Panc1 (cell line): ENCODE data around the gene SMURF1. TPM values are rescaled to one million over a fixed set of nuclear protein-coding genes. Genes with fewer than 3 reads are reported as not detected.

Experiments used
- ATAC-seq: fragments of 200-7000 bp; cut with Tn5 transposase; 2 replicates; pipeline ENCODE4 v1.9.1; 2020; ENCODE audit warnings: mild to moderate bottlenecking, moderate library complexity
- BruUV-seq: library from RNA; stranded (reverse); fragments of 400-500 nt; replicated peaks from 2 replicates; lab custom pipeline; 2021; lab: Mats Ljungman, UMichigan
- CTCF ChIA-PET: fragments of 300-600 bp; sonication (Branson Sonifier 250); formaldehyde crosslinking; loops from one replicate; lab custom pipeline; 2022; ENCODE audit warnings: antibody characterized with exemption; lab: Charles Lee
- POLR2A ChIA-PET: fragments of 300-600 bp; sonication (Branson Sonifier 250); formaldehyde crosslinking; loops from one replicate; lab custom pipeline; 2022; ENCODE audit warnings: antibody characterized with exemption; lab: Charles Lee
- DNase-seq: peaks from one replicate; pipeline ENCODE4 v3.0.0-alpha.2; 2010; ENCODE audit warnings: low read depth, low spot score
- H3K27ac ChIP-seq: 2 replicates; pipeline ENCODE4 v1.5.1; 2011; ENCODE audit warnings: mild to moderate bottlenecking, low read length, inconsistent platforms
- H3K27me3 ChIP-seq: fragments of 200-500 bp; sonication (Bioruptor generic); 2 replicates; pipeline ENCODE4 v1.6.0; 2014; ENCODE audit warnings: low read length, inconsistent platforms; ENCODE audit not compliant: control insufficient read depth, insufficient read depth
- H3K36me3 ChIP-seq: fragments of 200-500 bp; sonication (Bioruptor generic); 2 replicates; pipeline ENCODE4 v1.5.1; 2014; ENCODE audit warnings: inconsistent platforms, mild to moderate bottlenecking, low read length, moderate library complexity; ENCODE audit not compliant: control insufficient read depth, insufficient read depth
- H3K4me1 ChIP-seq: 2 replicates; pipeline ENCODE4 v1.5.1; 2011; ENCODE audit warnings: inconsistent platforms, mild to moderate bottlenecking, low read length, moderate library complexity; ENCODE audit not compliant: control insufficient read depth, insufficient read depth
- H3K4me3 ChIP-seq, 2 experiments: 2 replicates each; pipeline ENCODE4 v1.5.1; 2011 to 2012; ENCODE audit warnings: low read depth in 2 of 2, low read length in 2 of 2, mild to moderate bottlenecking in 2 of 2, inconsistent platforms in 1 of 2, moderate library complexity in 1 of 2
- H3K9me3 ChIP-seq: fragments of 200-500 bp; sonication (Bioruptor generic); 2 replicates; pipeline ENCODE4 v1.5.1; 2014; ENCODE audit warnings: low read depth, mild to moderate bottlenecking, inconsistent platforms, low read length, moderate library complexity; ENCODE audit not compliant: control insufficient read depth, insufficient read depth
- CTCF ChIP-seq: fragments of 450-650 bp; IDR thresholded peaks from 2 replicates; pipeline ENCODE4 v1.5.1; 2017; ENCODE audit warnings: mild to moderate bottlenecking
- POLR2AphosphoS5 ChIP-seq: IDR thresholded peaks from 2 replicates; pipeline ENCODE4 v1.6.1; 2012; ENCODE audit warnings: mild to moderate bottlenecking, low read depth, low read length, moderate library complexity
- REST ChIP-seq, 2 experiments: IDR thresholded peaks; 2 replicates each; pipeline ENCODE4 v1.6.1; 2011 to 2012; ENCODE audit warnings: low read depth in 2 of 2, control low read depth in 1 of 2, low read length in 1 of 2, mild to moderate bottlenecking in 1 of 2, moderate library complexity in 1 of 2; ENCODE audit not compliant: insufficient read depth in 1 of 2
- SIN3A ChIP-seq: IDR thresholded peaks from 2 replicates; pipeline ENCODE4 v1.6.1; 2012; ENCODE audit warnings: low read depth, mild to moderate bottlenecking, low read length, moderate library complexity, borderline replicate concordance; ENCODE audit not compliant: insufficient read depth
- TCF7L2 ChIP-seq: IDR thresholded peaks from 2 replicates; pipeline ENCODE4 v1.6.1; 2011; ENCODE audit warnings: mild to moderate bottlenecking, low read depth, low read length, inconsistent platforms
- in situ Hi-C: cut with HindIII; loops from 2 replicates; pipeline ENCODE4 v1.10.0; 2016; ENCODE audit warnings: low sequenced_read_pairs, low pct_unique_long_range_greater_than_20kb
- intact Hi-C: fragments of 100-400 bp; cut with micrococcal nuclease; formaldehyde crosslinking; loops from one replicate; pipeline ENCODE4 v1.10.0; 2022; ENCODE audit not compliant: unreplicated experiment
- total RNA-seq: library from RNA; stranded (reverse); gene quantifications from one replicate; pipeline ENCODE4 v1.2.1, GENCODE V29; 2021; ENCODE audit not compliant: unreplicated experiment

SMURF1 gene
- total RNA-seq, 1 experiment from 2014 or later: 47.0 TPM

DNA sequence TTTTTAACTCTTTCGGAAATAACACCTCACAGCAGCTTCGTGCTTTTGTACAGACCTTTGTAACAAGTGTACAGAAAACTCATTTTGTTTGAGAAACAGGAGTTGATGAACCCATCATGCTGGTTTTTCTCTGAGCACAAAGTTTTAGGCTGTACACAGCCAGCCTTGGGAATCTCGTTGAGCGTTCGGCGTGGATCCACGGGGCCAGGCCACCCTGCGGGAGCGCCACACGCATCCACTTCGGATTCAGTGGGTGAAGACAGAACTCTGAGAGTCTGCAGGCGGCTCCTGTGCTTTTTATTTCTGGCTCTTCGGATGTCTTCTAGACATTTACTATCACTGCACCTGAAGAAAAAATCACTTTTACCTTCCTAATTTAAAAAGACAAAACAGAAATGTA, 131.2 kb downstream of the SMURF1 start:
- CTCF ChIA-PET: no interaction called here
- Histone ChIP-seq H3K27ac (no peak overlapping the region), H3K9me3 (no peaks in the 10 kb centered on the region), H3K4me1 (no peaks in the 10 kb centered on the region), H3K4me3 (no peak overlapping the region), H3K27me3 (no peaks in the 10 kb centered on the region), H3K36me3 (peaks cover 5% of the 10 kb centered on the region)
- DNase-seq (no peak), ATAC-seq (no peak)
- POLR2A ChIA-PET: no interaction called here
- BruUV-seq: TSS peak; percentile 63
- in situ Hi-C loops (no loop called here), intact Hi-C loops (no loop called here)
- TF ChIP-seq CTCF: no peak
- no peak for TF ChIP-seq POLR2AphosphoS5
- no peak for TF ChIP-seq REST (IDR thresholded peaks at IDR 0.05; ENCODE audit: insufficient read depth in 1 of 2, low read depth in 2 of 2, low read length in 1 of 2)
- TF ChIP-seq SIN3A: no peak
- no peak for TF ChIP-seq TCF7L2

GRCh38 chr7:99011706-99012404, 132.1 kb downstream of the SMURF1 start:
- no peaks in the 10 kb centered on the region for H3K4me1 ChIP-seq
- intact Hi-C loops: no loop called here
- H3K27ac ChIP-seq: no peak overlapping the region
- H3K9me3 ChIP-seq: no peaks in the 10 kb centered on the region
- TF ChIP-seq CTCF (no peak), TCF7L2 (no peak), REST (IDR thresholded peaks at IDR 0.05; ENCODE audit: insufficient read depth in 1 of 2, low read depth in 2 of 2, low read length in 1 of 2) (no peak), POLR2AphosphoS5 (no peak), SIN3A (no peak)
- ChIA-PET CTCF (no interaction called here), POLR2A (no interaction called here)
- peaks cover 5% of the 10 kb centered on the region for H3K36me3 ChIP-seq
- ATAC-seq (no peak), DNase-seq (no peak)
- no TSS peak for BruUV-seq
- H3K4me3 ChIP-seq: no peak overlapping the region
- in situ Hi-C loops: no loop called here
- no peaks in the 10 kb centered on the region for H3K27me3 ChIP-seq
